ENCODE measurements around the gene APBA2.

GRCh38 chr15:28899061-28899738 is 13.4 kb downstream of the APBA2 start:
- no peak for TF ChIP-seq POLR2AphosphoS5 (IDR thresholded peaks at IDR 0.05)
- TF ChIP-seq CTCF (IDR thresholded peaks at IDR 0.05), result no peak
- no peak for TF ChIP-seq POLR2A (IDR thresholded peaks at IDR 0.05)
- no peak for TF ChIP-seq EP300 (IDR thresholded peaks at IDR 0.05)

Data from stomach (tissue), 4 donors.